Measurements from ENCODE around the gene CTNNBIP1.

The CTNNBIP1 gene

GRCh38 chr1:9835404-9835757 is 74.7 kb downstream of the CTNNBIP1 start:
- no peaks in the 10 kb centered on the region for H3K36me3 ChIP-seq (ENCODE audit: control insufficient read depth in 2 of 2, insufficient read depth in 2 of 2, low read length in 2 of 2)
- H3K9ac ChIP-seq (ENCODE audit: low read length in 2 of 2), result peak overlapping the region in 1 of 2 donors; percentile 36
- H3K4me1 ChIP-seq (ENCODE audit: control insufficient read depth, insufficient read depth, low read length), result peaks cover 18% of the 10 kb centered on the region
- H3K4me3 ChIP-seq (ENCODE audit: low read length in 2 of 2), result peak overlapping the region in 1 of 2 donors; percentile 54
- no peaks in the 10 kb centered on the region for H3K9me3 ChIP-seq (ENCODE audit: control insufficient read depth in 2 of 2, low read length in 2 of 2)
- no peaks in the 10 kb centered on the region for H3K27me3 ChIP-seq (ENCODE audit: control insufficient read depth in 1 of 2, insufficient read depth in 2 of 2, low read length in 2 of 2)
- no peak overlapping the region for H3K27ac ChIP-seq (ENCODE audit: low read length)

DNA sequence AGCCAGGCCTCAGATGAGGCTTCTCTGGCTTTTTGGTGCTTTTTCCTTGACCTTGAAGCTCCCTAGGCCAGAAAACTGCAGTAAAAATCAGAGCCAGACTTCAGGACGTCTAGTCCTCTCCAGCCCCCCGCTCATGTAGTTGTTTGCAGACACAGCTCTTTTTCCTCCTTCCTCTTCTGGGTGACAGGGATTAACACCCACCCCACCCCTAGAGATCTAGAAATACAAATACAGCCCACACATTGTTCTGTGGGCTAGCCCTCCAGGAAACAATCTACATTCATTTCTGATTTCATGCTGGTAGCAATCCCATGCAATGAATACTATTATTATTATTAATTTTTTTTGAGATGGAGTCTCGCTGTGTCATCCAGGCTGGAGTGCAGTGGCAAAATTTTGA is 76.4 kb downstream of the CTNNBIP1 start:
- Histone ChIP-seq H3K27me3 (ENCODE audit: control insufficient read depth in 1 of 2, insufficient read depth in 2 of 2, low read length in 2 of 2) (no peaks in the 10 kb centered on the region), H3K9ac (ENCODE audit: low read length in 2 of 2) (no peak overlapping the region), H3K36me3 (ENCODE audit: control insufficient read depth in 2 of 2, insufficient read depth in 2 of 2, low read length in 2 of 2) (no peaks in the 10 kb centered on the region), H3K4me3 (ENCODE audit: low read length in 2 of 2) (no peak overlapping the region), H3K27ac (ENCODE audit: low read length) (no peak overlapping the region), H3K4me1 (ENCODE audit: control insufficient read depth, insufficient read depth, low read length) (peaks cover 18% of the 10 kb centered on the region), H3K9me3 (ENCODE audit: control insufficient read depth in 2 of 2, low read length in 2 of 2) (no peaks in the 10 kb centered on the region)

- Histone ChIP-seq H3K4me1 (ENCODE audit: control insufficient read depth, insufficient read depth, low read length) (peaks cover 20% of the 10 kb centered on the region), H3K9ac (ENCODE audit: low read length in 2 of 2) (no peak overlapping the region), H3K27me3 (ENCODE audit: control insufficient read depth in 1 of 2, insufficient read depth in 2 of 2, low read length in 2 of 2) (no peaks in the 10 kb centered on the region), H3K4me3 (ENCODE audit: low read length in 2 of 2) (no peak overlapping the region), H3K27ac (ENCODE audit: low read length) (no peak overlapping the region), H3K9me3 (ENCODE audit: control insufficient read depth in 2 of 2, low read length in 2 of 2) (no peaks in the 10 kb centered on the region), H3K36me3 (ENCODE audit: control insufficient read depth in 2 of 2, insufficient read depth in 2 of 2, low read length in 2 of 2) (no peaks in the 10 kb centered on the region)
Measured at GRCh38 chr1:9827558-9828185, 82.4 kb downstream of the CTNNBIP1 start.

- Histone ChIP-seq H3K9ac (ENCODE audit: low read length in 2 of 2) (no peak overlapping the region), H3K27ac (ENCODE audit: low read length) (no peak overlapping the region), H3K4me3 (ENCODE audit: low read length in 2 of 2) (no peak overlapping the region), H3K9me3 (ENCODE audit: control insufficient read depth in 2 of 2, low read length in 2 of 2) (no peaks in the 10 kb centered on the region), H3K27me3 (ENCODE audit: control insufficient read depth in 1 of 2, insufficient read depth in 2 of 2, low read length in 2 of 2) (no peaks in the 10 kb centered on the region), H3K4me1 (ENCODE audit: control insufficient read depth, insufficient read depth, low read length) (peaks cover 20% of the 10 kb centered on the region), H3K36me3 (ENCODE audit: control insufficient read depth in 2 of 2, insufficient read depth in 2 of 2, low read length in 2 of 2) (no peaks in the 10 kb centered on the region)
Measured at GRCh38 chr1:9826616-9827015, 83.5 kb downstream of the CTNNBIP1 start.

- no peaks in the 10 kb centered on the region for H3K36me3 ChIP-seq (ENCODE audit: control insufficient read depth in 2 of 2, insufficient read depth in 2 of 2, low read length in 2 of 2)
- peaks cover 20% of the 10 kb centered on the region for H3K4me1 ChIP-seq (ENCODE audit: control insufficient read depth, insufficient read depth, low read length)
- H3K9ac ChIP-seq (ENCODE audit: low read length in 2 of 2), result no peak overlapping the region
- no peak overlapping the region for H3K4me3 ChIP-seq (ENCODE audit: low read length in 2 of 2)
- no peaks in the 10 kb centered on the region for H3K27me3 ChIP-seq (ENCODE audit: control insufficient read depth in 1 of 2, insufficient read depth in 2 of 2, low read length in 2 of 2)
- no peaks in the 10 kb centered on the region for H3K9me3 ChIP-seq (ENCODE audit: control insufficient read depth in 2 of 2, low read length in 2 of 2)
- H3K27ac ChIP-seq (ENCODE audit: low read length), result peak overlapping the region; percentile 87
Measured at GRCh38 chr1:9826087-9826486, 84.0 kb downstream of the CTNNBIP1 start.

DNA sequence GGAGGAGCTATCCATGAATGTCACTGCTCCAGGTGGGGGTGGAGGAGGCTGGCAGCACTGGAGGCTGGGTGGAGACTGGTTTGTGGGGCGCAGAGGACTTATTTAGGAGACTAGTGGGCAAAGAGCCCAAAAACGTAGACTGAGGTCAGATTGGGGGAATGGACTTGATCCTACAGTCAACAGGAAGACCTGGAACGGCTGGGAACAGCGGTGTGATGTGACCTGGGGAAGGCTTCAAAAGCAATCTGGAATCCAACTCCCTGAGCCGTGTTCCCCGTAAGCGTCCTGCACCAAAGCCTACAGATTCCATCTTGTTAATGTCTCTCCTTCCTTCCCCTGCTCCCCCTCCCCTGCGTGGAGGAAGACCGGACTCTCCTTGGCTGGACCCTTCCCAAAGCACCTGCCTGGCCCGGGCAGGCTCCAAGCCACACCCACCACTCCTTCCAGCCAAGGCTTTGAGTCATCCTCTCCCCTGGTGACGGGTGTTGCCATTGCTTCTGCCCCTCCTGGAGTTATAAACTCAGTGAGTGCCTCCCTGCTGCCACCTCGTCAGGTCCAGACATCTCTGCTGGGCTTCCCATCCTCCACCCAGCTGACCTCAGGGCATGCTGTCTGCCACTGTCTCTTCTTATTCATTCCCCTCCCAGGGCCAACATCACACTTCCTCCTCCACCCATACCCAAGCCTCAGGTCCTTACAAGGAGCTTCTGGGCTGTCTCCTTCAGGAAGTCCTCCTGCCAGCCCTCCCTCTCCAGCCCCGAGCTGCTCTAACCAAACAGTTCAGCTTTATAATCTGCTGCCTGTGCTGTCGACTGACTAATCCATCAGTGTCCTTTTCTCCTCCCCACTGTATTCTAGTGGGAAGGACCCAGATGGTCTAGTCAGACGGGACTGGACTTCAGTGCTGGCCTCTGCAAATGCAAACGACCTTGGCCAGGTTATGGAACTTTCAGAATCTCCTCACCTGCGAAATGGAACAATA is 84.7 kb downstream of the CTNNBIP1 start:
- peak overlapping the region in 1 of 2 donors; percentile 29 for H3K9ac ChIP-seq (ENCODE audit: low read length in 2 of 2)
- no peaks in the 10 kb centered on the region for H3K27me3 ChIP-seq (ENCODE audit: control insufficient read depth in 1 of 2, insufficient read depth in 2 of 2, low read length in 2 of 2)
- H3K4me3 ChIP-seq (ENCODE audit: low read length in 2 of 2), result peak overlapping the region in 1 of 2 donors; percentile 80
- no peaks in the 10 kb centered on the region for H3K9me3 ChIP-seq (ENCODE audit: control insufficient read depth in 2 of 2, low read length in 2 of 2)
- H3K4me1 ChIP-seq (ENCODE audit: control insufficient read depth, insufficient read depth, low read length), result peaks cover 20% of the 10 kb centered on the region
- H3K36me3 ChIP-seq (ENCODE audit: control insufficient read depth in 2 of 2, insufficient read depth in 2 of 2, low read length in 2 of 2), result no peaks in the 10 kb centered on the region
- peak overlapping the region; percentile 87 for H3K27ac ChIP-seq (ENCODE audit: low read length)

DNA sequence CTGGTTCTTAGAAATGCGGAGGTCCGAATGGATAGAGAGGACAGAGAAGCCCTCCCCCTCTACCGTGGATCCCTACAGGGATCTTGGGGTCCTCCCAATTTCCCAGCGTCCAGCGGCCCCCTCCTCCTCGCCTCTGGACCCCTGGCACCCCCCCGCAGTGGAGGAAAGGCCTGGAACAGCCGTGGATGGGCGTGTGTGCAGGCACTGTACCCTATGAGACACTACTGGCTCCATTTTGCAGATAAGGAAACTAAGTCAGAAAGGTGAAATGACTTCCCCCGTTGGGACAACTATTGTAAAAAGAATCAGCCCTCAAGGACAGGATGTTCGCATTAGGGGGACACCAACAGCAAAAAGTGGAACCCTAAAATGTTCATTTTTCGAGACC is 85.4 kb downstream of the CTNNBIP1 start:
- H3K4me3 ChIP-seq (ENCODE audit: low read length in 2 of 2), result peak overlapping the region; percentile 80 to 84
- peak overlapping the region; percentile 87 for H3K27ac ChIP-seq (ENCODE audit: low read length)
- H3K9ac ChIP-seq (ENCODE audit: low read length in 2 of 2), result peak overlapping the region; percentile 73 to 75
- H3K36me3 ChIP-seq (ENCODE audit: control insufficient read depth in 2 of 2, insufficient read depth in 2 of 2, low read length in 2 of 2), result no peaks in the 10 kb centered on the region
- H3K4me1 ChIP-seq (ENCODE audit: control insufficient read depth, insufficient read depth, low read length), result peaks cover 20% of the 10 kb centered on the region
- H3K27me3 ChIP-seq (ENCODE audit: control insufficient read depth in 1 of 2, insufficient read depth in 2 of 2, low read length in 2 of 2), result no peaks in the 10 kb centered on the region
- no peaks in the 10 kb centered on the region for H3K9me3 ChIP-seq (ENCODE audit: control insufficient read depth in 2 of 2, low read length in 2 of 2)

- H3K4me1 ChIP-seq (ENCODE audit: control insufficient read depth, insufficient read depth, low read length), result peaks cover 20% of the 10 kb centered on the region
- H3K36me3 ChIP-seq (ENCODE audit: control insufficient read depth in 2 of 2, insufficient read depth in 2 of 2, low read length in 2 of 2), result no peaks in the 10 kb centered on the region
- H3K4me3 ChIP-seq (ENCODE audit: low read length in 2 of 2), result peak within 1 kb of the TSS; percentile 93 to 96
Measured at GRCh38 chr1:9823943-9824701, 85.9 kb downstream of the CTNNBIP1 start, which contains the start of gene CLSTN1. Gene CLSTN1 (minus strand): TSS chr1:9823965. CDS start chr1:9823733, 232 bp downstream.

DNA sequence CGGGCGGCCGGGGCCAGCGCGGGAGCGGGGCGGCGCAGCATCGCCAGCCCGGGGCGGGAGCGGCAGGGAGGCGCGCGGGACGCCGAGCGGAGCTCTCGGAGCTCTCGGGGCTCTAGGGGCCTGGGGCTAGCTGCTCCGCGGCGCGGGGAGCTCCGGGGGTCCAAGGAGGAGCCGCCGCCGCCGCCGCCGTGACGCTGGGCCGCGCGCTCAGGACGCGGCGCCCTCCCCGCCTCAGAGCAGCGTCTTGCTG is 86.5 kb downstream of the CTNNBIP1 start:
- Histone ChIP-seq H3K27me3 (ENCODE audit: control insufficient read depth in 1 of 2, insufficient read depth in 2 of 2, low read length in 2 of 2) (no peaks in the 10 kb centered on the region), H3K4me1 (ENCODE audit: control insufficient read depth, insufficient read depth, low read length) (peaks cover 20% of the 10 kb centered on the region), H3K9ac (ENCODE audit: low read length in 2 of 2) (peak overlapping the region in 1 of 2 donors; percentile 25), H3K36me3 (ENCODE audit: control insufficient read depth in 2 of 2, insufficient read depth in 2 of 2, low read length in 2 of 2) (no peaks in the 10 kb centered on the region), H3K9me3 (ENCODE audit: control insufficient read depth in 2 of 2, low read length in 2 of 2) (no peaks in the 10 kb centered on the region), H3K27ac (ENCODE audit: low read length) (no peak overlapping the region), H3K4me3 (ENCODE audit: low read length in 2 of 2) (peak overlapping the region in 1 of 2 donors; percentile 93)

More at GRCh38 chr1:9823943-9824701, 85.9 kb downstream of the CTNNBIP1 start, which contains the start of gene CLSTN1:
- Histone ChIP-seq H3K27me3 (ENCODE audit: control insufficient read depth in 1 of 2, insufficient read depth in 2 of 2, low read length in 2 of 2) (no peaks in the 10 kb centered on the region), H3K9ac (ENCODE audit: low read length in 2 of 2) (peak within 1 kb of the TSS; percentile 73 to 75), H3K9me3 (ENCODE audit: control insufficient read depth in 2 of 2, low read length in 2 of 2) (no peaks in the 10 kb centered on the region), H3K27ac (ENCODE audit: low read length) (peak within 1 kb of the TSS; percentile 87)

DNA sequence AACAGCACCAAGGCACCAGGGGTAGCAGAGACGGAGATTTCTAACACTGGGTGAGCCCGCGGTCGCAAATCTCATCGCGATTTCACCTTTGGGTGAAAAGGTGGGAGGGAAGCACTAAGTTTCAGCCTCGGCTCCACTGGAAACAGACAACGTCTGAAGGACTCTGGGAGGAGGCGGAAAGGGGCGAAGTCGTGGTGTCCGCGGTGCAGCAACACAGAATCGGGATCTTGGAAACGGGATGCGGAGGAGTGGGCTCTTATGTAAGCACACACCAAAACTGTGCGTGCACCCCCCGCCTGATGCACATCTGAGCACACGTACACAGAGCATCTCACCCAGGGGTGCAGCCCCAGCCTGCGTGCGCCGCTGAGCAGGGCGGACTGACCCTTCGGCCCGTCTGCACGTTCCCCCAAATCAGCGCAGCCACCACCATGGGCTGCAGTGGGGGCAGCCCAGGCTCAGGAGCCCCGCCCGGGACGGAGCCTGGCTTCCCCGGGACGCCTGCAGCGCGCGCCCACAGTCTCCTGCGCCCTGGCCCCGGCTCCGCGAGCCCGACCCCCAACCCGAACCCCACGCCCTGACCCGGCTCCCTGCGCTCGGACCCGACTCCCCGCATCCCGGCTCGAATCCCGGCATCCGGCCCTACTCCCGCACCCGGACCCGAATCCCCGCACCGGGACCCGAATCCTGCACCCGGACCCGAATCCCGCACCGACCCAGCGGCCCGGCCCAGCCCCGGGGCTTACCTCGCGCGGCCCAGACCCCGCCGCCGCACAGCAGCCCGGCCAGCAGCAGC is 87.0 kb downstream of the CTNNBIP1 start:
- Histone ChIP-seq H3K27ac (ENCODE audit: low read length) (peak overlapping the region; percentile 62), H3K4me1 (ENCODE audit: control insufficient read depth, insufficient read depth, low read length) (peaks cover 20% of the 10 kb centered on the region), H3K9ac (ENCODE audit: low read length in 2 of 2) (peak overlapping the region; percentile 73), H3K4me3 (ENCODE audit: low read length in 2 of 2) (peak overlapping the region; percentile 93 to 96), H3K27me3 (ENCODE audit: control insufficient read depth in 1 of 2, insufficient read depth in 2 of 2, low read length in 2 of 2) (no peaks in the 10 kb centered on the region), H3K9me3 (ENCODE audit: control insufficient read depth in 2 of 2, low read length in 2 of 2) (no peaks in the 10 kb centered on the region), H3K36me3 (ENCODE audit: control insufficient read depth in 2 of 2, insufficient read depth in 2 of 2, low read length in 2 of 2) (no peaks in the 10 kb centered on the region)

Data from stomach smooth muscle (tissue), 2 donors.